ENCODE results near the gene ITGAL. TPM values are rescaled to one million over a fixed set of nuclear protein-coding genes. Genes with fewer than 3 reads are reported as not detected.

Gene ITGAL
- total and polyA plus RNA-seq, 2 of the 13 experiments (the other 11 are each of a cell fraction or from before 2014, with no cell fraction given), result 0.86 to 1.2 TPM

DNA sequence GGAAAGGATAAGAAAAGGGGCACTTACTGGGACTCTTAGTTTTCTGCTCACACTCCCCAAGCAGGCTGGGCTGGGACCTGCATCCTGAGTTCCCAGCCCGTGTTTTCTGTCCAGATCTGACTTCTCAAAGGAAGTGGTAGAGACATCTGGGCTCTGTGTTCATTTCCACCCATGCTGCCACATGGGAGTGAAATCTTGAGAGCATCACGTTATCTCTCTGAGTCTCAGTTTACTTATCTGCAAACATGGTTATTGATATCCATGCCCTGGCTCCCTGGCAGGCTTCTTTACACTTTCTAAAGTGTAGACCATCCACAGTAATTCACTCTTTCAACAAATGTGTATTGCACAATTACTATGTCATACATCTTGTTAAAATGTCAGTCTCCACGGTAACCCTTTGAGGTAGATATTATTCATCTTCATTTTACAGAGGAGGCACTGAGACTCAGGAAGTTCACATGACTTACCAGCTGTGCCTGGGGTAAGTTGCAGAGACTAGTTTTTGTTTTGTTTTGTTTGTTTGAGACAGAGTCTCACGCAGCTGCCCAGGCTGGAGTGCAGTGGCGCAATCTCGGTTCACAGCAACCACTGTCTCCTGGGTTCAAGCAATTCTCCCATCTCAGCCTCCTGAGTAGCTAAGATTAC, 95.6 kb downstream of the ITGAL start (continued):
- no peak for TF ChIP-seq ARID2 (CRISPR knock-in tag; IDR thresholded peaks at IDR 0.05; ENCODE audit: borderline replicate concordance)
- TF ChIP-seq, protein P1, sequence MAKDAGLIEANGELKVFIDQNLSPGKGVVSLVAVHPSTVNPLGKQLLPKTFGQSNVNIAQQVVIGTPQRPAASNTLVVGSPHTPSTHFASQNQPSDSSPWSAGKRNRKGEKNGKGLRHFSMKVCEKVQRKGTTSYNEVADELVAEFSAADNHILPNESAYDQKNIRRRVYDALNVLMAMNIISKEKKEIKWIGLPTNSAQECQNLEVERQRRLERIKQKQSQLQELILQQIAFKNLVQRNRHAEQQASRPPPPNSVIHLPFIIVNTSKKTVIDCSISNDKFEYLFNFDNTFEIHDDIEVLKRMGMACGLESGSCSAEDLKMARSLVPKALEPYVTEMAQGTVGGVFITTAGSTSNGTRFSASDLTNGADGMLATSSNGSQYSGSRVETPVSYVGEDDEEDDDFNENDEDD (CRISPR knock-in tag; IDR thresholded peaks at IDR 0.05; ENCODE audit: borderline replicate concordance), result peak; percentile 2; the same call in 1 of the 2 replicates
- 0 out of 2 replicates have a peak, but pooled peaks have one; percentile 19 for TF ChIP-seq DPF2 (CRISPR knock-in tag; IDR thresholded peaks at IDR 0.05; ENCODE audit: borderline replicate concordance, low read depth)
- TF ChIP-seq ZNF160 (CRISPR knock-in tag; IDR thresholded peaks at IDR 0.05), result no peak
- TF ChIP-seq ZNF3 (CRISPR knock-in tag; IDR thresholded peaks at IDR 0.05), result no peak
- TF ChIP-seq, protein P2, sequence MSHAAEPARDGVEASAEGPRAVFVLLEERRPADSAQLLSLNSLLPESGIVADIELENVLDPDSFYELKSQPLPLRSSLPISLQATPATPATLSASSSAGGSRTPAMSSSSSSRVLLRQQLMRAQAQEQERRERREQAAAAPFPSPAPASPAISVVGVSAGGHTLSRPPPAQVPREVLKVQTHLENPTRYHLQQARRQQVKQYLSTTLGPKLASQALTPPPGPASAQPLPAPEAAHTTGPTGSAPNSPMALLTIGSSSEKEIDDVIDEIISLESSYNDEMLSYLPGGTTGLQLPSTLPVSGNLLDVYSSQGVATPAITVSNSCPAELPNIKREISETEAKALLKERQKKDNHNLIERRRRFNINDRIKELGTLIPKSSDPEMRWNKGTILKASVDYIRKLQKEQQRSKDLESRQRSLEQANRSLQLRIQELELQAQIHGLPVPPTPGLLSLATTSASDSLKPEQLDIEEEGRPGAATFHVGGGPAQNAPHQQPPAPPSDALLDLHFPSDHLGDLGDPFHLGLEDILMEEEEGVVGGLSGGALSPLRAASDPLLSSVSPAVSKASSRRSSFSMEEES (CRISPR knock-in tag; IDR thresholded peaks at IDR 0.05), result 0 out of 2 replicates have a peak, but pooled peaks have one; percentile 44
- no peak for TF ChIP-seq ELF1 (CRISPR knock-in tag; IDR thresholded peaks at IDR 0.05)
- TF ChIP-seq CCAR2 (optimal IDR thresholded peaks at IDR 0.05; ENCODE audit: low read depth, low read length), result no peak
- TF ChIP-seq FOXA1 (IDR thresholded peaks at IDR 0.05), result no peak
- TF ChIP-seq FOXA1 (CRISPR knock-in tag; IDR thresholded peaks at IDR 0.05), result peak; percentile 8; the same call in 1 of the 2 replicates
- TF ChIP-seq MED8 (CRISPR knock-in tag; IDR thresholded peaks at IDR 0.05; ENCODE audit: insufficient replicate concordance), result no peak

DNA sequence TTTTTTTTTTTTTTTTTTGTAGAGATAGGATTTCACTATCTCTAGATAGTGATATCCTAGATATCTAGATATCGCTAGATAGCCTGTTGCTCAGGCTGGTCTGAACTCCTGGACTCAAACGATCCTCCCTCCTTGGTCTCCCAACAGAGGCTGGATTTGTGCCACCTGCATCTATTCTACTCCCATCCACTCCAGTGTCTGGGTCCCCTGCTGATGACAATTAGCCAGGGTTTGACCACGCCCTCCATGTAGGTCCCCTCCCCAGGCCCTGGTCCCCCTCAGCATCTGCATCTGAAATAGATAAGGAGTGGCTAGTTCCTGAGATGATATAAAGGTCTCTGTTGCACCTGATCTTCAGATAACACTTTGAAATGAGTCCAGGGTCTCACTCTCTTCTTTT, 96.7 kb downstream of the ITGAL start:
- FAIRE-seq (no peak), ATAC-seq (no peak), DNase-seq (ENCODE audit: low spot score) (no peak)
- intact Hi-C loops (cut with micrococcal nuclease; ENCODE audit: unreplicated experiment), result no loop called here
- H3K79me2 ChIP-seq (ENCODE audit: insufficient read depth, low read length), result peaks cover 2% of the 10 kb centered on the region
- no peak overlapping the region for H3K9ac ChIP-seq (ENCODE audit: insufficient read depth, low read depth, low read length)
- BruUV-seq (replicated peaks), result no TSS peak
- H3K4me3 ChIP-seq (replicated peaks in 1 of 3; ENCODE audit: insufficient read depth in 1 of 3, low read depth in 2 of 3, low read length in 3 of 3), result no peak overlapping the region
- WGBS (ENCODE audit: low lambda C conversion rate), result 89% methylated on average over 3 of the region's 3 CpGs
- H3K4me2 ChIP-seq (ENCODE audit: low read depth, low read length), result no peak overlapping the region
- no peak overlapping the region for H2AFZ ChIP-seq (ENCODE audit: low read length)
- ChIA-PET CTCF (ENCODE audit: low intra/inter-chr PET ratio, low total read pairs) (no interaction called here), POLR2A (interaction anchor here (1.6 to 3.9 kb wide), 3 partner anchors 11 to 42 kb away, joined by 6 to 36 read pairs (median 7); partner anchors contain the start of genes ZNF747 and ZNF764)
- no peaks in the 10 kb centered on the region for H3K36me3 ChIP-seq (replicated peaks in 1 of 2; ENCODE audit: control insufficient read depth in 1 of 2, insufficient read depth in 2 of 2, low read length in 2 of 2)
- H3K27ac ChIP-seq (ENCODE audit: extremely low read length, insufficient read depth, low read length), result no peak overlapping the region
- H4K20me1 ChIP-seq (ENCODE audit: insufficient read depth, low read length), result no peaks in the 10 kb centered on the region
- peaks cover 68% of the 10 kb centered on the region for H3K4me1 ChIP-seq (ENCODE audit: insufficient read depth, low read length)
- in situ Hi-C loops (cut with HindIII; ENCODE audit: extremely low pct_ligation_motif_present, low pct_unique_long_range_greater_than_20kb), result no loop called here
- no peaks in the 10 kb centered on the region for H3K9me3 ChIP-seq (ENCODE audit: low read length)
- no peaks in the 10 kb centered on the region for H3K27me3 ChIP-seq (ENCODE audit: control insufficient read depth in 1 of 2, insufficient read depth in 2 of 2, low read length in 2 of 2)
- TF ChIP-seq ZNF605 (CRISPR knock-in tag; IDR thresholded peaks at IDR 0.05) (no peak), YEATS4 (CRISPR knock-in tag; IDR thresholded peaks at IDR 0.05; ENCODE audit: borderline replicate concordance) (no peak), ZNF747 (CRISPR knock-in tag; IDR thresholded peaks at IDR 0.05; ENCODE audit: borderline replicate concordance) (no peak), MTA1 (CRISPR knock-in tag; IDR thresholded peaks at IDR 0.05; ENCODE audit: borderline replicate concordance) (no peak), ZSCAN29 (CRISPR knock-in tag; conservative IDR thresholded peaks at IDR 0.05) (no peak), ZNF614 (CRISPR knock-in tag; IDR thresholded peaks at IDR 0.05; ENCODE audit: borderline replicate concordance) (no peak), SIN3B (IDR thresholded peaks at IDR 0.05; ENCODE audit: low read length) (no peak), ZNF430 (CRISPR knock-in tag; IDR thresholded peaks at IDR 0.05) (no peak), MIER3 (CRISPR knock-in tag; IDR thresholded peaks at IDR 0.05; ENCODE audit: borderline replicate concordance) (no peak)
- TF ChIP-seq, protein P3, sequence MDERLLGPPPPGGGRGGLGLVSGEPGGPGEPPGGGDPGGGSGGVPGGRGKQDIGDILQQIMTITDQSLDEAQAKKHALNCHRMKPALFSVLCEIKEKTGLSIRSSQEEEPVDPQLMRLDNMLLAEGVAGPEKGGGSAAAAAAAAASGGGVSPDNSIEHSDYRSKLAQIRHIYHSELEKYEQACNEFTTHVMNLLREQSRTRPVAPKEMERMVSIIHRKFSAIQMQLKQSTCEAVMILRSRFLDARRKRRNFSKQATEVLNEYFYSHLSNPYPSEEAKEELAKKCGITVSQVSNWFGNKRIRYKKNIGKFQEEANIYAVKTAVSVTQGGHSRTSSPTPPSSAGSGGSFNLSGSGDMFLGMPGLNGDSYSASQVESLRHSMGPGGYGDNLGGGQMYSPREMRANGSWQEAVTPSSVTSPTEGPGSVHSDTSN (CRISPR knock-in tag; IDR thresholded peaks at IDR 0.05), result no peak
